Stomach (tissue), 9 donors: ENCODE data around the gene HAPLN1. TPM values are rescaled to one million over a fixed set of nuclear protein-coding genes. Genes with fewer than 3 reads are reported as not detected.

Experiments used
- DNase-seq, 2 donors: peaks; one replicate each; pipeline versions ENCODE4 v3.0.0 to v3.0.0-alpha.2; 2013 to 2019
- H3K27ac ChIP-seq, 5 donors: fragments of 200-600 bp in 4 of 5; sonication (generic) in 4 of 5; one replicate each; pipeline ENCODE4 v1.5.1; 2013 to 2019; ENCODE audit warnings: mild to moderate bottlenecking in 1 of 5, moderate library complexity in 1 of 5
- H3K27me3 ChIP-seq, 3 donors: fragments of 200-600 bp; sonication (generic); one replicate each; pipeline ENCODE4 v1.5.1; 2017 to 2019; ENCODE audit warnings: mixed run types in 1 of 3
- H3K36me3 ChIP-seq, 4 donors: fragments of 200-600 bp; sonication (generic); 1 replicate in 3 of 4; 2 replicates in 1 of 4; pipeline ENCODE4 v1.5.1; 2016 to 2019
- H3K4me1 ChIP-seq, 4 donors: fragments of 200-600 bp; sonication (generic); one replicate each; pipeline ENCODE4 v1.5.1; 2016 to 2019
- H3K4me3 ChIP-seq, 4 donors: fragments of 200-600 bp; sonication (generic) in 3 of 4; one replicate each; pipeline ENCODE4 v1.5.1; 2016 to 2019; ENCODE audit warnings: mild to moderate bottlenecking in 1 of 4
- H3K9me3 ChIP-seq, 4 donors: fragments of 200-600 bp; sonication (generic); one replicate each; pipeline ENCODE4 v1.5.1; 2016 to 2019
- EP300 ChIP-seq: sonication (generic); formaldehyde crosslinking; IDR thresholded peaks from one replicate; pipeline ENCODE4 v1.6.1; 2017; ENCODE audit warnings: antibody characterized with exemption
- POLR2A ChIP-seq, 4 donors: fragments of 450-650 bp; IDR thresholded peaks; one replicate each; pipeline ENCODE4 v1.6.1; 2016; ENCODE audit warnings: antibody characterized with exemption in 4 of 4, control low read depth in 2 of 4, mild to moderate bottlenecking in 1 of 4, moderate library complexity in 1 of 4
- POLR2AphosphoS5 ChIP-seq, 3 donors: sonication (generic); formaldehyde crosslinking; IDR thresholded peaks; one replicate each; pipeline ENCODE4 v1.6.1; 2016; ENCODE audit warnings: antibody characterized with exemption in 3 of 3
- WGBS, 5 donors: extraction: QIAGEN DNeasy Blood & Tissue Kit in 3 of 5; methylation state at CpG; one replicate each; pipeline versions ENCODE4 v1.1.5 to v1.1.7; 2013 to 2018; 5-methylcytosine and 5-hydroxymethylcytosine counted together
- intact Hi-C: fragments of 100-400 bp; cut with DNase I; formaldehyde crosslinking; loops from one replicate; pipeline ENCODE4 v1.15.1; 2023; ENCODE audit warnings: low total_unique reads
- polyA plus RNA-seq, 3 donors: library from polyadenylated mRNA; stranded (reverse); fragments of 200-250 nt; gene quantifications; one replicate each; pipeline ENCODE4 v1.2.3, GENCODE V29; 2013
- total RNA-seq, 5 donors: library from RNA; depleted of rRNA; stranded (reverse); fragments of >200 nt; gene quantifications; one replicate each; pipeline versions ENCODE4 v1.1.0 to v1.2.3, GENCODE V29; 2014 to 2016
- TF ChIP-seq, protein P1 (sequence below), 7 experiments: fragments of 450-650 bp in 4 of 7; fragments of 200-600 bp in 3 of 7; sonication (generic) in 3 of 7; IDR thresholded peaks; one replicate each; pipeline ENCODE4 v1.5.1; 2016 to 2019; ENCODE audit warnings: antibody characterized with exemption in 7 of 7, control low read depth in 2 of 7, mild to moderate bottlenecking in 1 of 7
- donor health status: healthy with polysubstance abuse.
- donor health status: Bipolar disorder and iron deficiency.
- donor health status: healthy.

The HAPLN1 gene
- total and polyA plus RNA-seq, 8 donors = 0.08 to 15.2 (median 1.4) TPM; not detected in 1

DNA sequence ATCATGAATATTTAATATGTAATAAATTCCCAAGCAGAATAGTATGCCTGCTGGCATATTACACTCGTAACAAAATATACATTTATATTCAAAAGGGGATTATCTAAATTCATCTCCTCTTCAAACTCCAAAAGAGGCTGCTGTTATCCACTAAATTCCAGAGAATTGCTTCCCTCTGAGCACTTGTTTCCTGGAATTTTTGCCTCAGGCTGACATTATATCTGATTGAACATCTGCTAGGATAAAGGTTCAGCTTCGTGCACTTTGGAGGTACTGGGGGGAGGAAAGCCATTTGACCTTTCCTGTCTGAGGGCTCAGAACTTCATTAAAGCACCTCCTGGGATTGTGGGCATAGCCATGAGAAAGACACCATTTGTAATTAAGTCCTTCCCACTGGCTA is 4.3 kb upstream of the HAPLN1 start:
- intact Hi-C loops = no loop called here
- Histone ChIP-seq H3K4me1 (peaks cover 4 to 21% (median 15%) of the 10 kb centered on the region in 4 donors), H3K9me3 (no peaks in the 10 kb centered on the region), H3K4me3 (no peak overlapping the region), H3K27ac (no peak overlapping the region), H3K27me3 (peaks cover 0 to 25% (median 24%) of the 10 kb centered on the region in 3 donors), H3K36me3 (no peaks in the 10 kb centered on the region)
- 58 to 72% (median 64%) methylated on average over 2 of the region's 2 CpGs for WGBS, 5 donors
- DNase-seq = no peak
- TF ChIP-seq POLR2A (IDR thresholded peaks at IDR 0.05) = no peak
- TF ChIP-seq EP300 = no peak
- no peak for TF ChIP-seq POLR2AphosphoS5 (IDR thresholded peaks at IDR 0.05)
- TF ChIP-seq, protein P1, sequence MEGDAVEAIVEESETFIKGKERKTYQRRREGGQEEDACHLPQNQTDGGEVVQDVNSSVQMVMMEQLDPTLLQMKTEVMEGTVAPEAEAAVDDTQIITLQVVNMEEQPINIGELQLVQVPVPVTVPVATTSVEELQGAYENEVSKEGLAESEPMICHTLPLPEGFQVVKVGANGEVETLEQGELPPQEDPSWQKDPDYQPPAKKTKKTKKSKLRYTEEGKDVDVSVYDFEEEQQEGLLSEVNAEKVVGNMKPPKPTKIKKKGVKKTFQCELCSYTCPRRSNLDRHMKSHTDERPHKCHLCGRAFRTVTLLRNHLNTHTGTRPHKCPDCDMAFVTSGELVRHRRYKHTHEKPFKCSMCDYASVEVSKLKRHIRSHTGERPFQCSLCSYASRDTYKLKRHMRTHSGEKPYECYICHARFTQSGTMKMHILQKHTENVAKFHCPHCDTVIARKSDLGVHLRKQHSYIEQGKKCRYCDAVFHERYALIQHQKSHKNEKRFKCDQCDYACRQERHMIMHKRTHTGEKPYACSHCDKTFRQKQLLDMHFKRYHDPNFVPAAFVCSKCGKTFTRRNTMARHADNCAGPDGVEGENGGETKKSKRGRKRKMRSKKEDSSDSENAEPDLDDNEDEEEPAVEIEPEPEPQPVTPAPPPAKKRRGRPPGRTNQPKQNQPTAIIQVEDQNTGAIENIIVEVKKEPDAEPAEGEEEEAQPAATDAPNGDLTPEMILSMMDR (IDR thresholded peaks at IDR 0.05) = no peak

DNA sequence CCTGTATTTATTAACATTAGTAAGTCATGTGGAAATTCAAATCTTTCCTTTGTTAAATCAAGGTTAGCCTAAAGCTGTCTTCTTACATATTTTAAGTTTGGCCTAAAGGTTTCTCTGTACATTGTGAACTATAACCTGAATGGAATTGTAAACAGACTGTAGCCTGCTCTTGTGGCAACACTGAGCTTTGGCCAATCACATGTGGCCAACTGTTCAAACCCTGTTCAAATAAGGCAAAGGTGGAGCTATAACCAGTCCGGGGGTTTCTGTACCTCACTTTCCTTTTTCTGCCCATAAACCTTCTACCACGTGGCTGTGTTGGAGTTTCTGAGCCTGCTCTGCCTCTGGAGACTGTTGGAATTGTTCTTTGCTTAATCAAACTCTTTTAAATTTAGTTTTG is 3.3 kb upstream of the HAPLN1 start:
- Histone ChIP-seq H3K9me3 (no peaks in the 10 kb centered on the region), H3K4me1 (peaks cover 4 to 21% (median 15%) of the 10 kb centered on the region in 4 donors), H3K36me3 (no peaks in the 10 kb centered on the region), H3K27me3 (peaks cover 0 to 28% (median 25%) of the 10 kb centered on the region in 3 donors), H3K4me3 (no peak overlapping the region), H3K27ac (no peak overlapping the region)
- intact Hi-C loops = no loop called here
- DNase-seq = peak in 1 of 2 donors; percentile 55
- TF ChIP-seq POLR2AphosphoS5 (IDR thresholded peaks at IDR 0.05) (no peak), POLR2A (IDR thresholded peaks at IDR 0.05) (no peak), EP300 (no peak)
- TF ChIP-seq, protein P1 (IDR thresholded peaks at IDR 0.05) = no peak
- 25 to 47% (median 30%) methylated on average over 2 of the region's 2 CpGs for WGBS, 5 donors

DNA sequence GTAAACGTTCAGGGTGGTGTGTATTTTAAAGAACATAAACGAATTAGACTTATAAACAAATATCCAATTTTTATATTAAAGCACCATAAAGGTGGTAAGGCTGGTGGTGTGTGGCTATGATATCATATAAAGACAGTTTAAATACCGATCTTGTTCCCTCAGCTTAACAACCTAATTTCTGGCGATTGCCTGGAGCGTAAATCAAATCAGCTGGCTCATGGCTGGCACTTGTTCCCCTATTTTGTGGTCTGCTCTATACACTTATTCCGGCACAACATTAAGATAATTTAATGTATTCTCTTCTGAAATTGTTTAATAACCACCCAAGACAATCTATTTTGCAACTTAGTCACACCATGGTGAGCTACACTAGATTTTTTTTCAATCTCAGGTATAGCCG is 2.4 kb upstream of the HAPLN1 start:
- Histone ChIP-seq H3K4me1 (peaks cover 4 to 21% (median 15%) of the 10 kb centered on the region in 4 donors), H3K36me3 (no peaks in the 10 kb centered on the region), H3K9me3 (no peaks in the 10 kb centered on the region), H3K27ac (no peak overlapping the region), H3K27me3 (peaks cover 0 to 31% (median 25%) of the 10 kb centered on the region in 3 donors), H3K4me3 (no peak overlapping the region)
- intact Hi-C loops = no loop called here
- 70 to 82% (median 79%) methylated on average over 7 of the region's 7 CpGs for WGBS, 5 donors
- no peak for DNase-seq
- TF ChIP-seq, protein P1 (IDR thresholded peaks at IDR 0.05) = no peak
- TF ChIP-seq EP300 = no peak
- no peak for TF ChIP-seq POLR2A (IDR thresholded peaks at IDR 0.05)
- no peak for TF ChIP-seq POLR2AphosphoS5 (IDR thresholded peaks at IDR 0.05)

DNA sequence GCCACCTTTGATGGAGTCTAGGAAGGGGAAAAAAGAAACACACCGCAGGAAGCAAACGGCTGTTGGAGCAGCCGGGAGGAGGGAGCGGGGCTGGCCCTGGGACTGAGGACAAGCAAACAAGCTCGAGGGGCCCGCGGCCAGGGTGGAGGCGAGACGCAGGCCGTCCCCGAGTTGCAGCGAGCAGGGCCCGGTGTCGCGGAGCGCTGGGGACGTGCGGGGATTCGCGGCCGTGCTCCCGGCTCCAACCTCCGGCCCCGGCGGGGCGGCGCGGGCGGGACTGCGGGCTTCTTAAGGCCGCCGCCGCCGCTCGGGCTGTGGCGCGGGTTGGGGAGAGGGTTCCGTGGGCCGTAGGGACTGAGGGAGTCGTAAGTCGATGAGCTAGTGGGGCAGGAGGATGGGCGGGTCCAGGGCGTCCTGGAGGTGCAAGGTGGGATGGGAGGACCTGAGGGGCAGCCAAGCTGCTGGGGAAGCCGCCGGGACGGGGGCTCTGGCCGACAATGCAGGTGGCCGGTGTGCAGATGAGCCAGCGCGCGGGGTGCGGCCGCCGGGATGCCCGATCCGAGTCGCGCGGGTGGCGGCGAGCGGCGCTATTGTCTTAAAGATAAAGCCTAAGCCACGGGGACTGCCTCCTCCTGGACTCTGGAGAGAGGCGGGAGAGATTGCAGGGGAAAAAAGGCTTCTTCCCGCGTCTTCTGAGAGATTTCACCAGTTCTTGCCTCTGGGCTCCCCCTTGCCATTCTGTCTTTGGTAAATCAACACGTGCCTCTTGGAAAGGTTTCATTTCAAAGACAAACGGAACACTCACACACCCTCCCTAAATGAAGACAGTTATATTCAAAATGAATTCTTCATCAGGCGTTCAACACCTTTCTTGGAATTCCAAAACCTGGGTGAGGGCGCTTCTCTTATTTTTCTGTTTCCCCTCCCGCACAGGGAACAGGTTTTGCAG is 1.6 kb upstream of the HAPLN1 start:
- H3K27ac ChIP-seq = peak overlapping the region; percentile 30 to 65 (median 46)
- DNase-seq = peak; percentile 49 to 89
- WGBS, 5 donors = 3 to 7% (median 5%) methylated on average over 42 to 72 of the region's 72 CpGs
- no peaks in the 10 kb centered on the region for H3K9me3 ChIP-seq
- H3K36me3 ChIP-seq = no peaks in the 10 kb centered on the region
- TF ChIP-seq, protein P1 (IDR thresholded peaks at IDR 0.05) = peak in 1 of 7 experiments; percentile 31
- TF ChIP-seq POLR2AphosphoS5 (IDR thresholded peaks at IDR 0.05) (no peak), EP300 (no peak)
- H3K4me3 ChIP-seq = peak overlapping the region; percentile 50 to 77 (median 63)
- H3K4me1 ChIP-seq = peaks cover 4 to 21% (median 15%) of the 10 kb centered on the region in 4 donors
- intact Hi-C loops = no loop called here
- peaks cover 0 to 31% (median 25%) of the 10 kb centered on the region in 3 donors for H3K27me3 ChIP-seq
